ENCODE measurements around the gene ZFHX3.
A peak's percentile ranks its signal among the peaks of the same experiment; 100 is the strongest.

Gene ZFHX3

GRCh38 chr16:72840631-72841381 is 207.1 kb downstream of the ZFHX3 start:
- no peak for DNase-seq

DNA sequence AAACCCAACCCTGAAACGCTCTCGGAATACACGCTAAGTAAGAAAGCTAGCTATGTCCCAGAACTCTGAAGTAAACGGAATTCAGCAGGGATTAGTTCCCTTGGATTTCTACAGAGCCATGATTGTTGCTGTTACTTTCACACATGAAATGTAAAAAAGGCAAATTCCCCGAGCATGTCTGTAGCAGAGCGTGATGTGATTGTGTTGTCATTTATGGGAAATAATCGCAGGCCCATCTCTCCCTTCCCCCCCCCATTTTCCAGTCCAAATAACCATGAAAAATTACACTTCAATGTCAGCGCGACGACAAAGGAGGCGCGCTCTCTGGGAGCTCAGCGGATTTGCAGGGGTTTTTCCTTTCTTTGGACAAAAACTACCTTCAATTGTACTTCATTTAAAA is 209.0 kb downstream of the ZFHX3 start:
- DNase-seq = peak; percentile 53

GRCh38 chr16:72838586-72838910 is 209.4 kb downstream of the ZFHX3 start:
- no peak for DNase-seq

DNA sequence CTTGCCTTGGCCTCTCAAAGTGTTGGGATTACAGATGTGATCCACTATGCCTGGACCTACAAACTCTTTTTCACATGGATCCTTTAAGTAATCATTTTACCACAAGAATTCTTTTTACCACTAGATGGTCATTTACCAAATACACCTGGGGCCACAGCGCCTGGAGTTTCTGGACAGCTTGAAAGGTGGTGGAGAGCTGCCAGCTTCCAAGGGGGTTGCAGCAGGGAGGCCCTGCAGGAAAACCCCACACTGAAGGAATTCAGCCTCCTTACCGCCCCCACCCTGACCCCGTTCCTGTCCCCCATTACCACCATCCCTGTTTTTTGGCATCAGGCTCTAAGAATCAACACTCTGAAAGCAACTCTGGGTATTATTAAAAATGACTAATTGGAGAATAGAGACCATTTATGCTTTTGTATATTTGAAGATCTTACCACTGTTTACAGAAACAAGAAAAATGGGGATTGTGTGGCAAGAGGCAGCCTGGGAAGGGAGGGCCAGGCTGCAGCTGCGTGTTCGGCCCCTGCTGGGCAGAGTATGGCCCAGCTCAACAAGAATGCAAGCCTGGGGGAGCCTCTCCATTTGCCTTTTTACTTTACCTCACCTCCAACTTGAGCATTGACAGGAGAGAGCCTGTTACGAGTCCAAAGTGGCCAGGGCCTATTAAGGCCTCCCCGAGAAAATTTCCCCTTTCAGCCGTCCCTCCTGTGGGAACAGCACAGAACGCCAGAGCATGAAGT is 209.9 kb downstream of the ZFHX3 start:
- peak; percentile 50 for DNase-seq

DNA sequence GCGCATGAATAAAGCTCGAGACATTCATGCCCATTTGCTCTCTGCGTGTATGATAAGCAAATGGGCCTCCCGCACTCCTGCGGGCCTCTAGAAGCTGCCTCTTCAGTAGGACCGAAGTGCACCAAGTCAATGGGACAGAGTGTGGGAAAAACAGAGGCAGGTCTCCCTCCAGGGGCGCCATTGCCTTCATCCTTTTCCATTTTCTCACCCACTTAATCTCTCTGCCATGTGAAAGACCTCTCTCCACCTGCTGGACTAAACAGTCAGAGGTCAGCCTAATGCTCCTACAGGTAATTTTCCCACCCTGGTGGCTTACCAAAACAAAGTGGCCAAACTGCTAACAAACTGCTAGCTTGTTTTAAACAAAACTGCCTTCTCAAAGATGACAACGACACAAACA is 210.9 kb downstream of the ZFHX3 start:
- no peak for DNase-seq

GRCh38 chr16:72836181-72836580 is 211.7 kb downstream of the ZFHX3 start:
- DNase-seq = no peak

- no peak for DNase-seq
These were observed 212.8 kb downstream of the ZFHX3 start for GRCh38 chr16:72835086-72835485.

DNA sequence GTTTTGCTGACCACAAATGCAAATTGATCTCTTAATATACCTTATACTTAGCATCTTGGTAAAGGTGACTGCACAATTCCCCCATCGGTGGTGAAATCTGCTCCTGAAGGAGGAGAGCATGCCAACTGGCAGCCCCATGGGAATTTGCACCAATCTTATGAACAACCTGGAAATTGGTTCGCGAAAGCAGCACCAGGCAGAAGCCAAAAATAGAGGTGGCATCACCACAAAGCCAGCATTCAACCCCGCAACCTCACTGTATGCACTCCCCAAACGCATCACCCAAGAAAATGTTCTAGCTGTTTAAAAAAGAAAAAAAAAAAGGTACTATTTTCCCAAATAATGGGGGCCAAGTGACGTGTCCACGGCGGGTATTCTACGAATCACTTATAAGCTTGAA is 213.4 kb downstream of the ZFHX3 start:
- DNase-seq = no peak

- no peak for DNase-seq
These were observed 214.0 kb downstream of the ZFHX3 start for GRCh38 chr16:72833969-72834368.

GRCh38 chr16:72833482-72833881 is 214.4 kb downstream of the ZFHX3 start:
- no peak for DNase-seq

GRCh38 chr16:72832621-72833248 is 215.2 kb downstream of the ZFHX3 start:
- peak; percentile 32 for DNase-seq

- DNase-seq = no peak
These were observed 217.8 kb downstream of the ZFHX3 start for GRCh38 chr16:72829846-72830775.

DNA sequence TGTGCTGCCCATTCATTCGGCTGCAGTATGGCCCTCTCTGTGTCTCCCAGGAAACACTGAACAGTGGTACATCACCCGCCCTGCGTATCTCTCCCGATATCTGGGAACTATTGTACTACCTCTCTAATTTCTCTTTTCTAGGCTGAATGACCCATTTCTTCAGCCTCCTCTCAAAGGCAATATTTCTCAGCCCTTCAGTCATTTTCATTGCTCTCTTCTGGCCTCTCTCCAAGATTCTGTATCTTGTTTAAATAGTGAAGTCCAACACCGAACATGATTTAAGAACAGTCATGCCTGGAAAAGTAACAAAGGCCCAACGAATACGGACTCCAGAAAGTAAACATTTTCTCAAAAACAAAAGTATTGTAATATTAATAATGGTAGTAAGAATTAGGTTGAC is 220.1 kb downstream of the ZFHX3 start:
- DNase-seq = no peak

DNA sequence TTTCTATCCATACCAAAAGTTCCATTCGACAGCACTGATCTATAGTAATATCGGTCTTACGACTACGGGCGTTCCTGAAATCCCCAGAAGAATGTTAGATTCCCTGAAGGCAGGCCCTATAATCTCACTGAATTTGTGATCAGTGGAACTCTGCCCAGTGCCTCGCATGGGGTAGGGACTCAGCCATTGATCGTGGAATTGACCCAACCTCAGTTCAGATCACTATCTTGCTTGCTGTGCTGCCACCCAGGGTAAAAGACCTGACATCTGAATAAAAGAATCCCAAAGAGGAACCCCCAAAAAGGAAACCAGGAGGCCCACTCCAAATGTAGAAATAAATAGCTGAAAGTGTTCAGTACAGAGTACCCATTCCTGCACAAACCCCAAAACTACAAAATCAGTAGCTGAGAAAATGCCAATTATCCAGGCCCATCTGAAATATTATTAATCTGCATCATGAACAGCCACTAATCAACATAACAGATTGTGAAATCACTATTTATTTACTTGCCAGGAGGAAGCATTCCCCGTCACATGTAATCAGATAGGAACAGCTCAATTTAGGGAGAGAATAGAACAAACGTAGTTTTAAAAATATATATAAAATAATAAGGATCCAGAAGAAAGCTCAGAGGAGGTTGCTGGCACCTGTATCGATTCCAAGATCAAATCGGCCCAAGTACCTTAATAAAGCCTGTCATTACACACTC is 221.9 kb downstream of the ZFHX3 start:
- DNase-seq = no peak

DNA sequence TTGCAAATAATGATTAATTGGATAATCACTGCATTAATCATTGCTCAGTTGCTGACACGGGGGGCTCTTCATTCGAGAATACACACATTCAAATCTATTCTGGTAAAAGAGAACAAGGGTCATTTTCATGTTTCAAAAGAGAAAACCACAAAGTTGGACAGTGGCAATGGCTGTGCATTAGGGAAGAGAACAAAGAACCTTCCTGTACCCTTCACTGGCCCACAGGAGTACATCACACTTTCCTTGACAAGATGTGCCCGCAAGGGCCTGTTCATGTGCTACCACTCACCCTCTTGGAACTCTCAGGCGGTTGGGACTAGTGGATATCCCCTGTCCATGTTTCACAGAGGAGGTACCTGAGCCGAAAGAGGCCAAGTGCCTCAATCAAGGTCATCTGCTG is 223.2 kb downstream of the ZFHX3 start:
- DNase-seq = no peak

DNA sequence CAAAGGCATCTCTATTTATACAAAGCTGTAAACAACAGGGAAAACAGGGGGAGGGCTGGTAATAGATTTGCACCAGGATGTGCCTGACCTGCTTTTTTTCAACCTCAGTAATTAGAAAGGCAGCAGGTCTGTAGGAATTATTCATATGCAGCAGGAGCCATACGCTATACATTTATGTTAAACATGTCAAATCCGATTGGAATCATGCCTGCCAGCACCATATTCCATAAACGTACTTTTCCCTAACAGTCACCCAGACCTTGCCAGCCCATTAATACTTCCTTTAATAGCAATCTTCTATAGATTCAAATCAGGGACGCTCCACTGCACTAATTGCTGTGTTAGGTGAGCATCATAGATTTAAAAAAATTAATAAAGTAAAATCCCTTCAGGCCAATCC is 223.9 kb downstream of the ZFHX3 start:
- DNase-seq = no peak

DNA sequence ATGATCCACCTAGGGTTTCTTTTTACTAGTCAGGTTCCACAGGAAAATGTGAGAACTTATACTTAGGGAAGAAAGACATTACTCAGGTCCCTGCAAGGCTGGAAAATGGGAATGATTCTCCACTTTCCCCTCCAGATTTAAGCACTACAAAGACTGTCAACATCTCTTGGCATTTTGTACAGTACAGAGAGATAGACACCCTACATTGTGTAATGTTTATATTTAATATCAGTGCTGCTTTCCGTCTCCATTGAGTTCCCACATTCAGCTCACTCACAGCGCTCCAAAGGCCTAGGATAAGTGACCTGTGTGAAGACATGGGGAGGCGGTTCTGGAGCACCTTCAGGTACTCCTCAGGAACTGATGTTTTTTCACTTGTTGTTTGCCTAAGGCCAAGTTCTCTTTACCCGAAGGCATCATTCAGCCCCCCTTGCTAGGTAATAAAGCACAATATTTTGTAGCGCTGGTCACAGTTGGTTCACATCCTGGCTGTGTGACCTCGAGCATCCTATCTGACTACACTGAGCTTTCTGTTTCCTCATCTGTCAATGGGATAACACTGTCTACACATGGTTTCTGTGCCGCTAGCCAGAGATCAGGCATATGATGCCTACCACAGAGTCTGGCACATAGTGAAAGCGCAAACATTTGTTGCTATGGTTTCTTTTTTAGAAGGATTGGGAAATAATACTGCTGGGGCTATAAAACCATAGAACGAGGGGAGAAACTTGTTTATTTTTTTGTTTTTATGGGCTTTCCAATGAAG is 226.6 kb downstream of the ZFHX3 start:
- DNase-seq = no peak

- no peak for DNase-seq
These were observed 228.6 kb downstream of the ZFHX3 start for GRCh38 chr16:72819345-72819744.

DNA sequence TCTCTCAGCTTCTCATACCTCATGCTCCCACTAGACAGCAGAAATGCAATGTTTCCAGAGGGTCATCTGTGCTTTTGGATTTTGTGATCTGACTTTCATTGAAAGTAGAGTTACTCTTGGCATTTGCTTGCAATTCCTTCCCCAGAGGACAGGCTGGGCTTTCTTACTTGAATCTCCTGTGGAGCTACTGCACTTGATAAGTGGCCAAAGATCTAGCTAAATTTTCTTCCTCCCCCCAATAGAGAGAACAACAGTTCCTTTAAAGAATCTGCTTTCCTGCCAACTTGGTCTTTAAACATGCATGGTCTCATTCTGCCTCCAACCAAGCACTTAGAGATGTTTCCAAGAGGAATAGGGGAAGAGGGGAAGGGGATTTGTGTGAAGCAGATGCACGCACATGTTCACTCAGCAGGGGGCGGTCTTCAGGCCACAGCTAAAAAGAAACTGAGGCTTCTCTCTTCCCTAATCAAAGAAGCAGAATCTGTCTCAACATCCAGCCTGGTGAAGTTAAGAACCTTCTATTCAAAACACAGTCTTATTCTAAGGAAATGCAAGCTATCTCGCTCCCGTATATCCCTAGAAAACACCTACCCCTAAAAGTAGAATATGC is 229.6 kb downstream of the ZFHX3 start:
- no peak for DNase-seq

GRCh38 chr16:72815348-72816318 is 232.3 kb downstream of the ZFHX3 start:
- no peak for DNase-seq

Data from NCI-H2227 treated with DMSO at 0.1 percent for 48 hours (cell line).